IMR-90 (cell line): Measurements from ENCODE around the gene TMTC2. TPM values are rescaled to one million over a fixed set of nuclear protein-coding genes. Genes with fewer than 3 reads are reported as not detected.

Source experiments
- ATAC-seq: fragments of 200-7000 bp; cut with Tn5 transposase; 2 replicates; pipeline ENCODE4 v1.9.1; 2020; ENCODE audit warnings: low read depth, mild to moderate bottlenecking, moderate library complexity
- BruUV-seq: library from RNA; stranded (reverse); fragments of 400-500 nt; replicated peaks from 2 replicates; lab custom pipeline; 2021; lab: Mats Ljungman, UMichigan
- CTCF ChIA-PET: fragments of 300-600 bp; formaldehyde crosslinking; extraction: SDS; loops from one replicate; lab custom pipeline; 2021; ENCODE audit warnings: antibody characterized with exemption; lab: Yijun Ruan, JAX
- POLR2A ChIA-PET: fragments of 300-600 bp; sonication (Branson Sonifier 250); formaldehyde crosslinking; loops from one replicate; lab custom pipeline; 2022; ENCODE audit warnings: antibody characterized with exemption; ENCODE audit not compliant: unreplicated experiment; lab: Charles Lee
- DNase-seq: peaks from one replicate; pipeline ENCODE4 v3.0.0; 2013
- H2AFZ ChIP-seq: replicated peaks from 2 replicates; pipeline ENCODE3; 2013; ENCODE audit warnings: low read length, mild to moderate bottlenecking; ENCODE audit not compliant: poor library complexity
- H2AK5ac ChIP-seq: 2 replicates; pipeline ENCODE4 v1.6.1; 2013; ENCODE audit warnings: low read depth, low read length, inconsistent platforms
- H2AK9ac ChIP-seq: replicated peaks from 2 replicates; pipeline ENCODE3; 2013; ENCODE audit warnings: mild to moderate bottlenecking, low read depth, low read length, moderate library complexity; ENCODE audit not compliant: poor library complexity
- H2BK120ac ChIP-seq: 2 replicates; pipeline ENCODE4 v1.6.1; 2013; ENCODE audit warnings: low read depth, low read length, inconsistent platforms
- H2BK15ac ChIP-seq: 3 replicates; pipeline ENCODE4 v1.6.1; 2013; ENCODE audit warnings: low read depth, low read length, inconsistent platforms
- H2BK20ac ChIP-seq: 2 replicates; pipeline ENCODE4 v1.6.1; 2013; ENCODE audit warnings: low read depth, mild to moderate bottlenecking, inconsistent platforms, low read length, moderate library complexity
- H2BK5ac ChIP-seq: 2 replicates; pipeline ENCODE4 v1.6.1; 2013; ENCODE audit warnings: mild to moderate bottlenecking, low read depth, low read length, inconsistent platforms; ENCODE audit not compliant: poor library complexity, severe bottlenecking
- H3K14ac ChIP-seq: replicated peaks from 2 replicates; pipeline ENCODE4 v1.6.1; 2013; ENCODE audit warnings: low read depth, low read length, inconsistent platforms
- H3K18ac ChIP-seq: 2 replicates; pipeline ENCODE4 v1.6.1; 2013; ENCODE audit warnings: low read depth, low read length, control low read depth
- H3K23ac ChIP-seq: 2 replicates; pipeline ENCODE4 v1.6.1; 2013; ENCODE audit warnings: low read depth, low read length, inconsistent platforms
- H3K27ac ChIP-seq: 2 replicates; pipeline ENCODE4 v1.5.1; 2013; ENCODE audit warnings: mild to moderate bottlenecking, control low read depth, low read length; ENCODE audit not compliant: insufficient read depth
- H3K27me3 ChIP-seq: 2 replicates; pipeline ENCODE4 v1.6.1; 2013; ENCODE audit warnings: low read length; ENCODE audit not compliant: control insufficient read depth, insufficient read depth
- H3K36me3 ChIP-seq: 2 replicates; pipeline ENCODE4 v1.6.1; 2013; ENCODE audit warnings: low read length, mixed read lengths; ENCODE audit not compliant: control insufficient read depth, insufficient read depth
- H3K4ac ChIP-seq: 2 replicates; pipeline ENCODE4 v1.6.1; 2013; ENCODE audit warnings: low read depth, low read length, inconsistent platforms
- H3K4me1 ChIP-seq: 2 replicates; pipeline ENCODE4 v1.6.1; 2013; ENCODE audit warnings: low read length, mixed read lengths; ENCODE audit not compliant: control insufficient read depth, insufficient read depth
- H3K4me2 ChIP-seq: 2 replicates; pipeline ENCODE4 v1.6.1; 2013; ENCODE audit warnings: low read depth, mild to moderate bottlenecking, control low read depth, low read length, moderate library complexity
- H3K4me3 ChIP-seq: 2 replicates; pipeline ENCODE4 v1.5.1; 2013; ENCODE audit warnings: low read depth, mild to moderate bottlenecking, control low read depth, low read length, moderate library complexity; ENCODE audit not compliant: insufficient read depth
- H3K56ac ChIP-seq: 2 replicates; pipeline ENCODE4 v1.6.1; 2013; ENCODE audit warnings: low read length, inconsistent platforms; ENCODE audit not compliant: insufficient read depth; ENCODE audit errors: extremely low read depth
- H3K79me1 ChIP-seq, 2 experiments: 2 replicates each; pipeline ENCODE4 v1.6.1; 2013; ENCODE audit warnings: low read length in 2 of 2, inconsistent platforms in 1 of 2, low read depth in 1 of 2
- H3K9ac ChIP-seq: 2 replicates; pipeline ENCODE4 v1.6.1; 2013; ENCODE audit warnings: low read depth, low read length, control low read depth
- H3K9me1 ChIP-seq: 2 replicates; pipeline ENCODE4 v1.6.1; 2013; ENCODE audit warnings: low read length, inconsistent platforms; ENCODE audit not compliant: insufficient read depth
- H3K9me3 ChIP-seq: 2 replicates; pipeline ENCODE4 v1.6.1; 2013; ENCODE audit warnings: low read length; ENCODE audit not compliant: control insufficient read depth, insufficient read depth
- H4K20me1 ChIP-seq: 2 replicates; pipeline ENCODE4 v1.6.1; 2013; ENCODE audit warnings: low read length, inconsistent platforms; ENCODE audit not compliant: insufficient read depth
- H4K5ac ChIP-seq: 2 replicates; pipeline ENCODE4 v1.6.1; 2013; ENCODE audit warnings: mild to moderate bottlenecking, low read depth, low read length, control low read depth
- H4K8ac ChIP-seq, 2 experiments: 2 replicates each; pipeline ENCODE4 v1.6.1; 2013; ENCODE audit warnings: low read depth in 2 of 2, low read length in 2 of 2, control low read depth in 1 of 2, inconsistent platforms in 1 of 2
- H4K91ac ChIP-seq: 2 replicates; pipeline ENCODE4 v1.6.1; 2013; ENCODE audit warnings: low read depth, low read length, inconsistent platforms; ENCODE audit not compliant: insufficient read depth
- CEBPB ChIP-seq: IDR thresholded peaks from 2 replicates; pipeline ENCODE4 v1.6.1; 2012; ENCODE audit warnings: low read depth, low read length, improper control_type of control experiment
- MXI1 ChIP-seq: IDR thresholded peaks from 2 replicates; pipeline ENCODE4 v1.6.1; 2012; ENCODE audit warnings: low read depth, mild to moderate bottlenecking, low read length, moderate library complexity, borderline replicate concordance
- RAD21 ChIP-seq: IDR thresholded peaks from 2 replicates; pipeline ENCODE4 v1.6.1; 2012; ENCODE audit warnings: low read length, improper control_type of control experiment
- SMC3 ChIP-seq: fragments of 150-350 bp; IDR thresholded peaks from 2 replicates; pipeline ENCODE4 v1.6.1; 2016; ENCODE audit warnings: low read depth, mild to moderate bottlenecking, antibody characterized with exemption, low read length, moderate library complexity
- WGBS, 2 experiments: methylation state at CpG; one replicate each; pipeline versions ENCODE4 v1.1.5 to v1.1.7; 2013; ENCODE audit warnings: missing lambda C conversion rate in 2 of 2; ENCODE audit not compliant: insufficient read length in 1 of 2; ENCODE audit errors: extremely low coverage in 2 of 2; 5-methylcytosine and 5-hydroxymethylcytosine counted together
- dilution Hi-C: fragments of 300-500 bp; cut with HindIII; formaldehyde crosslinking; loops from one replicate; pipeline ENCODE4 v1.14.3; 2018; ENCODE audit warnings: low sequenced_read_pairs; ENCODE audit not compliant: unreplicated experiment
- in situ Hi-C: fragments of 300-500 bp; cut with MboI; formaldehyde crosslinking; loops from 3 replicates; pipeline ENCODE4 v1.14.3; 2019; ENCODE audit warnings: low sequenced_read_pairs, inconsistent platforms, mixed read lengths
- intact Hi-C: fragments of 100-400 bp; cut with micrococcal nuclease; formaldehyde crosslinking; loops from 2 replicates; pipeline ENCODE4 v1.10.0; 2022
- polyA plus RNA-seq, 3 experiments: library from polyadenylated mRNA; depleted of rRNA; stranded (reverse); fragments of >200 nt; gene quantifications; 2 replicates each; pipeline ENCODE4 v1.2.3, GENCODE V29; 2012; ENCODE audit warnings: low replicate concordance in 1 of 3
- total RNA-seq: library from RNA; depleted of rRNA; stranded (reverse); fragments of >200 nt; gene quantifications from 2 replicates; pipeline ENCODE4 v1.2.3, GENCODE V29; 2012

Gene TMTC2
- total and polyA plus RNA-seq, 2 of the 4 experiments (the other 2 are of a cell fraction): 0.56 to 1.4 TPM

GRCh38 chr12:82757059-82757458 is 70.4 kb downstream of the TMTC2 start:
- Histone ChIP-seq H3K9me1 (no peaks in the 10 kb centered on the region), H4K20me1 (no peaks in the 10 kb centered on the region), H2AK9ac (no peak overlapping the region), H2BK5ac (no peak overlapping the region), H3K18ac (no peak overlapping the region), H3K79me1 (no peaks in the 10 kb centered on the region), H2BK20ac (no peak overlapping the region), H3K23ac (no peak overlapping the region), H2AK5ac (no peak overlapping the region), H2BK120ac (no peak overlapping the region), H3K27ac (no peak overlapping the region), H3K4me2 (no peak overlapping the region), H3K14ac (no peak overlapping the region), H2BK15ac (no peak overlapping the region), H3K4me3 (no peak overlapping the region), H3K4ac (no peak overlapping the region), H4K91ac (no peak overlapping the region), H3K27me3 (no peaks in the 10 kb centered on the region), H3K36me3 (no peaks in the 10 kb centered on the region), H2AFZ (no peak overlapping the region), H3K56ac (no peak overlapping the region), H4K8ac (no peak overlapping the region), H3K9ac (no peak overlapping the region), H3K4me1 (no peaks in the 10 kb centered on the region), H3K9me3 (no peaks in the 10 kb centered on the region), H4K5ac (no peak overlapping the region)
- peak; percentile 54 for ATAC-seq
- DNase-seq: no peak
- ChIA-PET CTCF (no interaction called here), POLR2A (no interaction called here)
- no TSS peak for BruUV-seq
- dilution Hi-C loops: no loop called here
- intact Hi-C loops: no loop called here
- no CpG with 5 or more reads among the region's 1 CpG for WGBS, 2 experiments
- TF ChIP-seq MXI1: no peak
- TF ChIP-seq SMC3: no peak
- TF ChIP-seq CEBPB: no peak
- no peak for TF ChIP-seq RAD21
- in situ Hi-C loops: no loop called here
